GM12801 (cell line): Measurements from ENCODE around the gene LYSMD1.

Source experiments
- CTCF ChIP-seq: IDR thresholded peaks from one replicate; pipeline ENCODE4 v1.5.1; 2011; ENCODE audit warnings: control low read depth; ENCODE audit not compliant: insufficient read length; ENCODE audit errors: extremely low read depth

Gene LYSMD1

GRCh38 chr1:151147132-151147503 is 18.6 kb downstream of the LYSMD1 start:
- no peak for TF ChIP-seq CTCF

- no peak for TF ChIP-seq CTCF
Observed at GRCh38 chr1:151146412-151147131, 19.1 kb downstream of the LYSMD1 start, which contains the start of gene SEMA6C. Gene SEMA6C (minus strand): TSS chr1:151146631. CDS start chr1:151142621, 4,010 bp downstream.

- no peak for TF ChIP-seq CTCF
Observed at GRCh38 chr1:151146072-151146411, 19.7 kb downstream of the LYSMD1 start.

GRCh38 chr1:151145304-151146071 is 20.2 kb downstream of the LYSMD1 start:
- TF ChIP-seq CTCF, result no peak

DNA sequence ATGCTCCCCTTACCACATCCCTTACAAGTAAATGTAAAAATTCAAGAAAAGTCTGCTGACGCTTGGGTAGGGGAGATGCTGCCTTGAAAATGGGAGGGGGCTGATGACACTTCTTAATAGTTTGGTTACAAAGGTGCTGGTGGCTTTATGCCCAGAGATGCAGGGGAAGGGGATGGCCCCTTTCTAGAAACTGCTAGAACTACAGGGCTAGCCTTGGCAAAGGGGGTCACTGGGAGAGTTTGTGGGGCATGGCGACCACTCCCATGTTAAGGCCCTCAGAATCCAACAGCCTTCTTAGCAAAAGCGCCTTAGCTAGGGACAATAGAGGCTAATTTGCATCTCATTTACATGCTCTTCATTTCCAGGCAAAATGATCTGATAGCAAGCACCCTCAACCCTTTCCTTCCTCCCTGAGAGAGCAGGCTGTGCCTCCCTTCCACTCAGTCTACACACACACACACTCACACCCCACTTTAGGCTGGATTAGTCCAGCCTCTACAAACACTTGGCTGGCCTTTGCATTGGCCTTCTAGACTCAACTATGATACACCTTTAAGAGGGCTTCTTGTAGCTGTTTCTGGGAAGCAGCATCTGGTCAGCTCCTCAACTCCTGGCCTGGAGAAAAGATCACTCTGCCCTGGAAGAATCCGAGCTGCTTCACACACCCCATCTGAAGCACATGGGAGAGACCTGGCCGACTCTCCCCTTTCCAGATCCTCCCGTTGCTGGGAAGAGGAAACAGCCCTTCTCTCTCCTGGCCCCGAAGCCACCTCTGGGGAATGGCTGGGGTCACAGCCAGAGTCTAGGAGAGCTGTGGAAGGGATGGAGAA is 21.0 kb downstream of the LYSMD1 start:
- no peak for TF ChIP-seq CTCF

DNA sequence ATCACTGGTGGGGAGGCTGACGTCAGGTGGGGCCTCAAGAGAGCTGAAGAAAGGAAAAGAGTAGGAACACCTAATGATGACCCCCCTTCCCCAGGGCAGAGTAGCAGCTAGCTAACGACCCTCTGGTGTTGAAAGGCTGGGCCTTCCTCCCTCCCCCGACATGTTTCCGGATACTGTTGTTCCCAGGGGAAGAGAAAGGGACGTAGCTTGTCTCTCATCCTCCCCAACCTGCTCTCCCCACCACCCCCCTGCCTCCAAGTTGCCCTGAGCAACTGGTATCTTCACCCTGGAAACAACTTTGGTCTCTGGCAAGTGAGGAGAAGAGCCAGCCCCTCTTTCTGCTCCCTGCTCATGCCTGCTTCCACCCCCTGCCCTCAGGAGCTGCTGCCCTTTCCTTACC is 21.7 kb downstream of the LYSMD1 start:
- no peak for TF ChIP-seq CTCF

GRCh38 chr1:151143057-151143435 is 22.7 kb downstream of the LYSMD1 start:
- no peak for TF ChIP-seq CTCF
